GM23338 (cell line): ENCODE results near the gene MDN1.

Experiments used
- EZH2 ChIP-seq: fragments of 200-600 bp; sonication (generic); IDR thresholded peaks from one replicate; pipeline ENCODE4 v1.8.0; 2017; ENCODE audit warnings: antibody characterized with exemption, mild to moderate bottlenecking, low read depth; ENCODE audit not compliant: unreplicated experiment
- JUNB ChIP-seq: IDR thresholded peaks from one replicate; pipeline ENCODE4 v1.6.1; 2016; ENCODE audit warnings: antibody characterized with exemption; ENCODE audit not compliant: unreplicated experiment
- POLR2AphosphoS5 ChIP-seq: IDR thresholded peaks from 2 replicates; pipeline ENCODE4 v1.6.1; 2016; ENCODE audit warnings: antibody characterized with exemption, low read depth
- TF ChIP-seq, protein P1 (sequence below), 2 experiments: fragments of 200-600 bp in 1 of 2; sonication (generic) in 1 of 2; conservative IDR thresholded peaks; 2 replicates each; pipeline versions ENCODE4 v1.5.1 to v1.6.1; 2016 to 2017; ENCODE audit warnings: antibody characterized with exemption in 2 of 2, low read depth in 2 of 2, mild to moderate bottlenecking in 2 of 2, moderate library complexity in 1 of 2

DNA sequence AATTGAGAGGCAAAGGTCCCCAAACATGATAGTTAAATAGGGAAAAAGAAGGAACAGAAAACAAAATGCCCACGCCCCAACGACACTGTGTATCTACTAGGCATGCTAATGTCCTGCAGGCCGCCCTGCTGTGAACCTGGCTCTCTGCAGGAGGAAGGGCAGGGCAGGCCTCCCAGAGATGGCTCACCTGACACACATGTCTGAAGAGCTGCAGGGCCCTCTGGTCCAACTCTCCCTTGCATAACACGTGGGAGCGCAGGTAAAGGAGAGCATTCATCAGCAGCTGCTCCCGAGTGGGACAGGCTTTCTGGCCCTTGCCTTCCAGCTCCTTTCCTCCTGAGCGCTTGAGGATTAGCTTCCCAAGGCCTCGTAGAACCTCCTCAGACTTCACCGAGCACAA, 127.3 kb downstream of the MDN1 start:
- TF ChIP-seq, protein P1, sequence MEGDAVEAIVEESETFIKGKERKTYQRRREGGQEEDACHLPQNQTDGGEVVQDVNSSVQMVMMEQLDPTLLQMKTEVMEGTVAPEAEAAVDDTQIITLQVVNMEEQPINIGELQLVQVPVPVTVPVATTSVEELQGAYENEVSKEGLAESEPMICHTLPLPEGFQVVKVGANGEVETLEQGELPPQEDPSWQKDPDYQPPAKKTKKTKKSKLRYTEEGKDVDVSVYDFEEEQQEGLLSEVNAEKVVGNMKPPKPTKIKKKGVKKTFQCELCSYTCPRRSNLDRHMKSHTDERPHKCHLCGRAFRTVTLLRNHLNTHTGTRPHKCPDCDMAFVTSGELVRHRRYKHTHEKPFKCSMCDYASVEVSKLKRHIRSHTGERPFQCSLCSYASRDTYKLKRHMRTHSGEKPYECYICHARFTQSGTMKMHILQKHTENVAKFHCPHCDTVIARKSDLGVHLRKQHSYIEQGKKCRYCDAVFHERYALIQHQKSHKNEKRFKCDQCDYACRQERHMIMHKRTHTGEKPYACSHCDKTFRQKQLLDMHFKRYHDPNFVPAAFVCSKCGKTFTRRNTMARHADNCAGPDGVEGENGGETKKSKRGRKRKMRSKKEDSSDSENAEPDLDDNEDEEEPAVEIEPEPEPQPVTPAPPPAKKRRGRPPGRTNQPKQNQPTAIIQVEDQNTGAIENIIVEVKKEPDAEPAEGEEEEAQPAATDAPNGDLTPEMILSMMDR (conservative IDR thresholded peaks at IDR 0.05; ENCODE audit: low read depth in 2 of 2), result no peak
- TF ChIP-seq EZH2 (no peak), POLR2AphosphoS5 (no peak), JUNB (no peak)
